Measurements from ENCODE around the gene KRTAP22-2. TPM values are rescaled to one million over a fixed set of nuclear protein-coding genes. Genes with fewer than 3 reads are reported as not detected.

The KRTAP22-2 gene
- total RNA-seq, 2 experiments from 2014 or later: not detected

DNA sequence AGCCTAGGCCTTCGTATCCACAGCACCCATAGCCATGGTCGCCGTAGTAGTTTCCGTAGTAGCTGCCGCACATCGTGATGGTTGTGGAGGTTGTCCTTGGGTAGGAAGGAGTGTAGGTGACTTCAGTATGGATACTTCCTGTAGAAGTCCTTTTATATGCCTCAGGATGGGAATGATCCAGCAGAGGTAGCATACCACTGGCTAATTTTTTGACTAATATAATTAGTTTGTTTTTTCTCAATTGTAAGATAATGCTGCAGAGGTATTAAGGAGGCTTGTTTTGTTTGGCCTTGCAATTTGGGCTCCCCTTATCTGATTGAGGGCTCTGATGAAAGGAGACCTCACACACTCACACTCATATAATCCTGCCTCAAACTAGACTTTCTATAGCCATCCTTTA lies 8.6 kb upstream of the KRTAP22-2 start, which contains the start of gene KRTAP6-2:
Gene KRTAP6-2, minus strand, starts transcription at position 101 of the 400 bp plus-strand sequence. Its CDS starts 28 bp downstream, at position 73.
- intact Hi-C loops (cut with micrococcal nuclease): no loop called here
- POLR2A ChIA-PET: no interaction called here
- H3K27ac Mint-ChIP-seq: no peak within 1 kb of the TSS

DNA sequence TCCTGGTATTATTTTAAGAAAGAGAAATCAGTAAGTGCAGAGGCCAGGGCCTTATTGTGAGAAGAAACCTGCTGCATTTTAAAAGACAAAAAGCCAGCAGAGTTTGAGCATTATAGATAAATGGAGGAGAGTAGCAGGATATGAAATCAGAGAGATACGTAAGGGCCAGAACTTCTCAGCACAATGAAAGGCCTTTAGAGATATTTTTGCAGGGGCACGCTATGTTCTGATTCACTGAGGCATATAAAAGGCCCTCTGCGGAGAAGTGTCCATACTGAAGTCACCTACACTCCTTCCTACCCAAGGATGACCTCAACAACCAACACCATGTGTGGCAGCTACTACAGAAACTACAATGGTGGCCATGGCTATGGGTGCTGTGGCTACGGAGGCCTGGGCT lies 1.9 kb upstream of the KRTAP22-2 start, which contains the start of gene KRTAP6-3:
Gene KRTAP6-3, plus strand, starts transcription at position 301 of the 400 bp plus-strand sequence. Its CDS starts 6 bp downstream, at position 307.
- TF ChIP-seq, protein P1, sequence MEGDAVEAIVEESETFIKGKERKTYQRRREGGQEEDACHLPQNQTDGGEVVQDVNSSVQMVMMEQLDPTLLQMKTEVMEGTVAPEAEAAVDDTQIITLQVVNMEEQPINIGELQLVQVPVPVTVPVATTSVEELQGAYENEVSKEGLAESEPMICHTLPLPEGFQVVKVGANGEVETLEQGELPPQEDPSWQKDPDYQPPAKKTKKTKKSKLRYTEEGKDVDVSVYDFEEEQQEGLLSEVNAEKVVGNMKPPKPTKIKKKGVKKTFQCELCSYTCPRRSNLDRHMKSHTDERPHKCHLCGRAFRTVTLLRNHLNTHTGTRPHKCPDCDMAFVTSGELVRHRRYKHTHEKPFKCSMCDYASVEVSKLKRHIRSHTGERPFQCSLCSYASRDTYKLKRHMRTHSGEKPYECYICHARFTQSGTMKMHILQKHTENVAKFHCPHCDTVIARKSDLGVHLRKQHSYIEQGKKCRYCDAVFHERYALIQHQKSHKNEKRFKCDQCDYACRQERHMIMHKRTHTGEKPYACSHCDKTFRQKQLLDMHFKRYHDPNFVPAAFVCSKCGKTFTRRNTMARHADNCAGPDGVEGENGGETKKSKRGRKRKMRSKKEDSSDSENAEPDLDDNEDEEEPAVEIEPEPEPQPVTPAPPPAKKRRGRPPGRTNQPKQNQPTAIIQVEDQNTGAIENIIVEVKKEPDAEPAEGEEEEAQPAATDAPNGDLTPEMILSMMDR (IDR thresholded peaks at IDR 0.05): no peak
- H3K27ac Mint-ChIP-seq: no peak within 1 kb of the TSS
- H3K36me3 Mint-ChIP-seq (ENCODE audit: low read depth): no peaks in the 10 kb centered on the region
- no peaks in the 10 kb centered on the region for H3K27me3 Mint-ChIP-seq
- CTCF ChIA-PET: no interaction called here
- H3K9me3 Mint-ChIP-seq: no peaks in the 10 kb centered on the region
- intact Hi-C loops (cut with micrococcal nuclease): no loop called here
- ATAC-seq: no peak
- POLR2A ChIA-PET: no interaction called here
- no peaks in the 10 kb centered on the region for H3K4me1 Mint-ChIP-seq (ENCODE audit: low read depth)
- H3K4me3 Mint-ChIP-seq: no peak within 1 kb of the TSS
- no peak for DNase-seq

More for the DNA sequence above, 8.6 kb upstream of the KRTAP22-2 start, which contains the start of gene KRTAP6-2:
- no peaks in the 10 kb centered on the region for H3K27me3 Mint-ChIP-seq
- no peak within 1 kb of the TSS for H3K4me3 Mint-ChIP-seq
- no peaks in the 10 kb centered on the region for H3K4me1 Mint-ChIP-seq (ENCODE audit: low read depth)
- peaks cover 2% of the 10 kb centered on the region for H3K9me3 Mint-ChIP-seq
- CTCF ChIA-PET: no interaction called here
- no peak for DNase-seq
- TF ChIP-seq, protein P1 (IDR thresholded peaks at IDR 0.05): no peak
- no peaks in the 10 kb centered on the region for H3K36me3 Mint-ChIP-seq (ENCODE audit: low read depth)
- ATAC-seq: no peak

DNA sequence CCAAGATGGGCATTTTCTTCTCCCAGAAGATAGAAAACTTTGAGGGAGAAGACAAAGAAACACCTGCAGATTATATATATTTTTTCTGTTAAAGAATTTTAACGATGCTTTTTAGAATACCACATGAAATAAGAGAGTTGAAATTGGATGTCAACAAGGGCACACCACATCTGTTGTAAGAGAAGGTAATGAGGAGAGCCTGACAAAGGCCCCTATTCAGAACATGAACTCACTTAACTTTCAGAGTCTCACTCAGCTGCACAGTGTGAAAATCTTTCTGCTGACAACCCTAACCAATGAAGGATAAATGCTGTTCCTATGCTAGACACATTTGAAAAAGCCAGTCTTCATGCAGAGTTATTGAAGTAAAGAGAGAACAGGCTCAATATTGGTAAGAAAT lies 7.3 kb downstream of the KRTAP22-2 start:
- Mint-ChIP-seq H3K36me3 (ENCODE audit: low read depth) (no peaks in the 10 kb centered on the region), H3K4me3 (no peak overlapping the region), H3K27me3 (no peaks in the 10 kb centered on the region), H3K9me3 (no peaks in the 10 kb centered on the region), H3K4me1 (ENCODE audit: low read depth) (no peaks in the 10 kb centered on the region), H3K27ac (no peak overlapping the region)
- intact Hi-C loops (cut with micrococcal nuclease): no loop called here
- TF ChIP-seq, protein P1 (IDR thresholded peaks at IDR 0.05): no peak
- POLR2A ChIA-PET: no interaction called here
- ATAC-seq: no peak
- DNase-seq: no peak
- CTCF ChIA-PET: no interaction called here

DNA sequence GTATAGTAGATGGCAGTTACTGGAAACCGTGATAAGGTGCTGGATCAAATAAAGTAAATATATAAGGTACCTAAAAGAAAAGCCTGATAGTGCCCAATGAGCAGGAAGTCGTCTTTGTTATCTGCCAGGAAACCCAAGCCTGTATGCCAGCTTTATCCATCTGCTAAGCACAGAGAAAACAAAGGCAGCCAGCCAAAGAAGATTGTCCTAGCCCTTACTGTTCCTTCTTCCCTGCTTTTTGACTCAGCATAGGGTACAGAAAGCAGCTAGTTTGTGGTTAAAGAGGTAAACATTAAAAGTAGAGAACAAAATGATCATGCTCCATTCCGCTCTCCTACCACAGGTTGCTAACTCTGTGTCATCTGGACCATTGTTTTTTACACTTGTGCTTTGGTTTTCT lies 10.1 kb downstream of the KRTAP22-2 start:
- no peaks in the 10 kb centered on the region for H3K4me1 Mint-ChIP-seq (ENCODE audit: low read depth)
- no peak overlapping the region for H3K4me3 Mint-ChIP-seq
- ATAC-seq (no peak), DNase-seq (no peak)
- H3K36me3 Mint-ChIP-seq (ENCODE audit: low read depth): no peaks in the 10 kb centered on the region
- no peak overlapping the region for H3K27ac Mint-ChIP-seq
- no peaks in the 10 kb centered on the region for H3K27me3 Mint-ChIP-seq
- intact Hi-C loops (cut with micrococcal nuclease): no loop called here
- H3K9me3 Mint-ChIP-seq: no peaks in the 10 kb centered on the region
- POLR2A ChIA-PET: no interaction called here
- TF ChIP-seq, protein P1 (IDR thresholded peaks at IDR 0.05): no peak
- CTCF ChIA-PET: no interaction called here

DNA sequence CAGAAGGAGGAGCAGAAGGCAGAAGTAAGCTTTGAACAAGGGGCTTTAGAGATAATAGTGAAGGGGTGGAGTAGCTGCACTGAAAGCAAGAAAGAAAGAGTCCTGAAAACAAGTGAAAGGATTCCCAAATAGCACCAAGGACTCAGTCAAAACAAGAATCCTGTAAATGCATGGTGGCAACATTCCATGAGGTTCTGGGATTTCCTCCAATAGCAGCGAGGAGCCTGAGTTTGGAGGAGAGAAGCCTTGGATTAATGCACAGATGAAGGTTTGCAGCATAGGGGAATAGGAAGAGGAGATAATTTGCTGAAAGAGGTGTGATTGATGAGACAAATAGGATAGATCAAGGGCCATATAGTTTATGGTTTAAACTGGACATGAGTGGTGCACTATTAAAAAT lies 10.9 kb downstream of the KRTAP22-2 start:
- H3K4me3 Mint-ChIP-seq: no peak overlapping the region
- no peaks in the 10 kb centered on the region for H3K36me3 Mint-ChIP-seq (ENCODE audit: low read depth)
- TF ChIP-seq, protein P1 (IDR thresholded peaks at IDR 0.05): no peak
- DNase-seq (no peak), ATAC-seq (no peak)
- intact Hi-C loops (cut with micrococcal nuclease): no loop called here
- H3K9me3 Mint-ChIP-seq: no peaks in the 10 kb centered on the region
- POLR2A ChIA-PET: no interaction called here
- CTCF ChIA-PET: interaction anchor here (0.6 kb wide), 1 partner anchor 75 kb away, joined by 3 read pairs; no protein-coding TSS in a partner anchor
- no peak overlapping the region for H3K27ac Mint-ChIP-seq
- no peaks in the 10 kb centered on the region for H3K27me3 Mint-ChIP-seq
- no peaks in the 10 kb centered on the region for H3K4me1 Mint-ChIP-seq (ENCODE audit: low read depth)

All from activated CD8-positive, alpha-beta T cell treated with anti-CD3 and anti-CD28 coated beads for 36 hours (primary cell).